ENCODE data around the gene ERCC3. TPM values are rescaled to one million over a fixed set of nuclear protein-coding genes. Genes with fewer than 3 reads are reported as not detected.

ERCC3 gene
- total RNA-seq, 1 experiment from 2014 or later = 48.1 TPM

DNA sequence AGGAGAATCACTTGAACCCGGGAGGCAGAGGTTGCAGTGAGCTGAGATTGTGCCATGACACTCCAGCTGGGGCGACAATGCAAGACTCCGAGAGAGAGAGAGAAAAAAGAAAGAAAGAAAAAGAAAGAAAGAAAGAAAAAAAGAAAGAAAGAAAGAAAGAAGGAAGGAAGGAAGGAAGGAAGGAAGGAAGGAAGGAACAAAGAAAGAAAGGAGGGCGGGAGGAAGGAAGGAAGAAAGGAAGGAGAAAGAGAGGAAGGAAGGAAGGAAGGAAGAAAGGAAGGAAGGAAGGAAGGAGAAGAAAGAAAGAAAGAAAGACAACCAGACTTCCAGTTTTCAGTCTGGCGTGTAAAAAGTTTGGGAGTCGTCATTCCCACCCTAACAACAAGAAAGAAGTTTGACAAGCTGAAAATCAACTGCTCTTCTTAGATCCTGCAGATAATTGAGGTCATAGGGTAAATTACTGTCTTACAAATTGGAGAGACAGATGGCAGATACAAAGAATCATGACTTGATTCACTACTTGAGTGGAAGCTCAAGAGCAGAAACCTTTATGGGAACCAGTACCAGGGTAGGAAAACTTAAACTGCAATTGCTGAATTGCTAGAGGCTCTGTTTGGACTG is 58.8 kb downstream of the ERCC3 start:
- DNase-seq (ENCODE audit: low spot score) (no peak), ATAC-seq (no peak)
- 0 out of 2 replicates have a peak, but pooled peaks cover 3% of the 10 kb centered on the region for H3K27me3 Mint-ChIP-seq (ENCODE audit: low read depth)
- TF ChIP-seq, protein P1, sequence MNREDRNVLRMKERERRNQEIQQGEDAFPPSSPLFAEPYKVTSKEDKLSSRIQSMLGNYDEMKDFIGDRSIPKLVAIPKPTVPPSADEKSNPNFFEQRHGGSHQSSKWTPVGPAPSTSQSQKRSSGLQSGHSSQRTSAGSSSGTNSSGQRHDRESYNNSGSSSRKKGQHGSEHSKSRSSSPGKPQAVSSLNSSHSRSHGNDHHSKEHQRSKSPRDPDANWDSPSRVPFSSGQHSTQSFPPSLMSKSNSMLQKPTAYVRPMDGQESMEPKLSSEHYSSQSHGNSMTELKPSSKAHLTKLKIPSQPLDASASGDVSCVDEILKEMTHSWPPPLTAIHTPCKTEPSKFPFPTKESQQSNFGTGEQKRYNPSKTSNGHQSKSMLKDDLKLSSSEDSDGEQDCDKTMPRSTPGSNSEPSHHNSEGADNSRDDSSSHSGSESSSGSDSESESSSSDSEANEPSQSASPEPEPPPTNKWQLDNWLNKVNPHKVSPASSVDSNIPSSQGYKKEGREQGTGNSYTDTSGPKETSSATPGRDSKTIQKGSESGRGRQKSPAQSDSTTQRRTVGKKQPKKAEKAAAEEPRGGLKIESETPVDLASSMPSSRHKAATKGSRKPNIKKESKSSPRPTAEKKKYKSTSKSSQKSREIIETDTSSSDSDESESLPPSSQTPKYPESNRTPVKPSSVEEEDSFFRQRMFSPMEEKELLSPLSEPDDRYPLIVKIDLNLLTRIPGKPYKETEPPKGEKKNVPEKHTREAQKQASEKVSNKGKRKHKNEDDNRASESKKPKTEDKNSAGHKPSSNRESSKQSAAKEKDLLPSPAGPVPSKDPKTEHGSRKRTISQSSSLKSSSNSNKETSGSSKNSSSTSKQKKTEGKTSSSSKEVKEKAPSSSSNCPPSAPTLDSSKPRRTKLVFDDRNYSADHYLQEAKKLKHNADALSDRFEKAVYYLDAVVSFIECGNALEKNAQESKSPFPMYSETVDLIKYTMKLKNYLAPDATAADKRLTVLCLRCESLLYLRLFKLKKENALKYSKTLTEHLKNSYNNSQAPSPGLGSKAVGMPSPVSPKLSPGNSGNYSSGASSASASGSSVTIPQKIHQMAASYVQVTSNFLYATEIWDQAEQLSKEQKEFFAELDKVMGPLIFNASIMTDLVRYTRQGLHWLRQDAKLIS (CRISPR knock-in tag; IDR thresholded peaks at IDR 0.05; ENCODE audit: borderline replicate concordance) = no peak
- TF ChIP-seq HMGA2 (CRISPR knock-in tag; IDR thresholded peaks at IDR 0.05) (no peak), FOXJ3 (CRISPR knock-in tag; IDR thresholded peaks at IDR 0.05; ENCODE audit: borderline replicate concordance) (no peak), SMAD4 (CRISPR knock-in tag; IDR thresholded peaks at IDR 0.05) (no peak), CREM (CRISPR knock-in tag; IDR thresholded peaks at IDR 0.05) (no peak), RELA (CRISPR knock-in tag; IDR thresholded peaks at IDR 0.05; ENCODE audit: borderline replicate concordance) (no peak), E2F5 (CRISPR knock-in tag; IDR thresholded peaks at IDR 0.05) (no peak), FOXP1 (CRISPR knock-in tag; IDR thresholded peaks at IDR 0.05; ENCODE audit: borderline replicate concordance) (no peak), ATF6 (CRISPR knock-in tag; IDR thresholded peaks at IDR 0.05) (no peak), ZNF416 (CRISPR knock-in tag; IDR thresholded peaks at IDR 0.05) (no peak)
- TF ChIP-seq, protein P2, sequence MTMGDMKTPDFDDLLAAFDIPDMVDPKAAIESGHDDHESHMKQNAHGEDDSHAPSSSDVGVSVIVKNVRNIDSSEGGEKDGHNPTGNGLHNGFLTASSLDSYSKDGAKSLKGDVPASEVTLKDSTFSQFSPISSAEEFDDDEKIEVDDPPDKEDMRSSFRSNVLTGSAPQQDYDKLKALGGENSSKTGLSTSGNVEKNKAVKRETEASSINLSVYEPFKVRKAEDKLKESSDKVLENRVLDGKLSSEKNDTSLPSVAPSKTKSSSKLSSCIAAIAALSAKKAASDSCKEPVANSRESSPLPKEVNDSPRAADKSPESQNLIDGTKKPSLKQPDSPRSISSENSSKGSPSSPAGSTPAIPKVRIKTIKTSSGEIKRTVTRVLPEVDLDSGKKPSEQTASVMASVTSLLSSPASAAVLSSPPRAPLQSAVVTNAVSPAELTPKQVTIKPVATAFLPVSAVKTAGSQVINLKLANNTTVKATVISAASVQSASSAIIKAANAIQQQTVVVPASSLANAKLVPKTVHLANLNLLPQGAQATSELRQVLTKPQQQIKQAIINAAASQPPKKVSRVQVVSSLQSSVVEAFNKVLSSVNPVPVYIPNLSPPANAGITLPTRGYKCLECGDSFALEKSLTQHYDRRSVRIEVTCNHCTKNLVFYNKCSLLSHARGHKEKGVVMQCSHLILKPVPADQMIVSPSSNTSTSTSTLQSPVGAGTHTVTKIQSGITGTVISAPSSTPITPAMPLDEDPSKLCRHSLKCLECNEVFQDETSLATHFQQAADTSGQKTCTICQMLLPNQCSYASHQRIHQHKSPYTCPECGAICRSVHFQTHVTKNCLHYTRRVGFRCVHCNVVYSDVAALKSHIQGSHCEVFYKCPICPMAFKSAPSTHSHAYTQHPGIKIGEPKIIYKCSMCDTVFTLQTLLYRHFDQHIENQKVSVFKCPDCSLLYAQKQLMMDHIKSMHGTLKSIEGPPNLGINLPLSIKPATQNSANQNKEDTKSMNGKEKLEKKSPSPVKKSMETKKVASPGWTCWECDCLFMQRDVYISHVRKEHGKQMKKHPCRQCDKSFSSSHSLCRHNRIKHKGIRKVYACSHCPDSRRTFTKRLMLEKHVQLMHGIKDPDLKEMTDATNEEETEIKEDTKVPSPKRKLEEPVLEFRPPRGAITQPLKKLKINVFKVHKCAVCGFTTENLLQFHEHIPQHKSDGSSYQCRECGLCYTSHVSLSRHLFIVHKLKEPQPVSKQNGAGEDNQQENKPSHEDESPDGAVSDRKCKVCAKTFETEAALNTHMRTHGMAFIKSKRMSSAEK (CRISPR knock-in tag; IDR thresholded peaks at IDR 0.05; ENCODE audit: borderline replicate concordance) = no peak
- H3K36me3 Mint-ChIP-seq = peaks cover 16% of the 10 kb centered on the region
- ChIA-PET CTCF (interaction anchor here (0.7 to 0.9 kb wide), 2 partner anchors 34 to 38 kb away, joined by 3 read pairs; no protein-coding TSS in a partner anchor), POLR2A (interaction anchor here (0.5 kb wide), 1 partner anchor 34 kb away, joined by 4 read pairs; no protein-coding TSS in a partner anchor)
- H3K27ac Mint-ChIP-seq = no peak overlapping the region
- no peak overlapping the region for H3K4me3 Mint-ChIP-seq
- H3K4me1 Mint-ChIP-seq = peaks cover 3% of the 10 kb centered on the region; the same call in 1 of the 2 replicates
- H3K9me3 Mint-ChIP-seq = peaks cover 37% of the 10 kb centered on the region

DNA sequence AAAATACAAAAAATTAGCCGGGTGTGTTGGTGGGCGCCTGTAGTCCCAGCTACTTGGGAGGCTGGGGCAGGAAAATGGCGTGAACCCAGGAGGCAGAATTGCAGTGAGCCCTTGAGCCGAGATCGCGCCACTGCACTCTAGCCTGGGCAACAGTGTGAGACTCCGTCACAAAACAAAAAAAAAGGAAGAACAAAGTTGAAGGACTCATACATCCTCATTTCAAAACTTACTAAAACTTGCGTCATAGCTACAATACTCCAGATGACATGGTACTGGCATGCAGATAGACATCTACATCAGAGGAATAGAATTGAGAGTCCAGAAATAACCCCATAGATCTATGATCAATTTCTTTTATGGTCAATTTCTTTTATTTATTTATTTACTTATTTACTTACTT is 60.2 kb downstream of the ERCC3 start:
- DNase-seq (ENCODE audit: low spot score) (no peak), ATAC-seq (no peak)
- Mint-ChIP-seq H3K4me1 (peaks cover 3% of the 10 kb centered on the region; the same call in 1 of the 2 replicates), H3K27me3 (ENCODE audit: low read depth) (0 out of 2 replicates have a peak, but pooled peaks cover 3% of the 10 kb centered on the region), H3K27ac (no peak overlapping the region), H3K9me3 (peaks cover 25% of the 10 kb centered on the region), H3K4me3 (no peak overlapping the region), H3K36me3 (peaks cover 16% of the 10 kb centered on the region)
- TF ChIP-seq ZNF281 (CRISPR knock-in tag; IDR thresholded peaks at IDR 0.05) (no peak), ETV6 (CRISPR knock-in tag; IDR thresholded peaks at IDR 0.05) (no peak), FOXP1 (CRISPR knock-in tag; IDR thresholded peaks at IDR 0.05; ENCODE audit: borderline replicate concordance) (no peak), ZNF219 (CRISPR knock-in tag; IDR thresholded peaks at IDR 0.05; ENCODE audit: borderline replicate concordance) (no peak)
- ChIA-PET POLR2A (no interaction called here), CTCF (no interaction called here)
